Heart left ventricle (tissue), 16 donors: Measurements from ENCODE around the gene LCN1. TPM values are rescaled to one million over a fixed set of nuclear protein-coding genes. Genes with fewer than 3 reads are reported as not detected.
A peak's percentile ranks its signal among the peaks of the same experiment; 100 is the strongest.

Experiments used
- ATAC-seq, 4 donors: fragments of 200-7000 bp; cut with Tn5 transposase; one replicate each; pipeline ENCODE4 v1.9.1; 2020 to 2022; ENCODE audit warnings: moderate library complexity in 4 of 4, mild to moderate bottlenecking in 3 of 4, moderate number of reproducible peaks in 1 of 4
- DNase-seq, 5 donors: peaks; one replicate each; pipeline ENCODE4 v3.0.0-alpha.2; 2020
- H3K27ac ChIP-seq, 12 donors: fragments of 200-600 bp; sonication (generic) in 4 of 12; one replicate each; pipeline versions ENCODE4 v1.5.0 to v1.8.0; 2016 to 2022; ENCODE audit warnings: mild to moderate bottlenecking in 2 of 12
- H3K27me3 ChIP-seq, 9 donors: fragments of 200-600 bp; sonication (generic) in 2 of 9; one replicate each; pipeline versions ENCODE4 v1.5.1 to v1.8.0; 2016 to 2022; ENCODE audit warnings: mild to moderate bottlenecking in 3 of 9
- H3K36me3 ChIP-seq, 9 donors: fragments of 200-600 bp; sonication (generic) in 2 of 9; one replicate each; pipeline versions ENCODE4 v1.5.0 to v1.8.0; 2018 to 2022; ENCODE audit warnings: mild to moderate bottlenecking in 2 of 9
- H3K4me1 ChIP-seq, 12 donors: fragments of 200-600 bp; sonication (generic) in 4 of 12; one replicate each; pipeline versions ENCODE4 v1.5.0 to v1.8.0; 2016 to 2022; ENCODE audit warnings: mild to moderate bottlenecking in 3 of 12
- H3K4me3 ChIP-seq, 12 donors: fragments of 200-600 bp; sonication (generic) in 4 of 12; one replicate each; pipeline versions ENCODE4 v1.5.0 to v1.8.0; 2017 to 2022; ENCODE audit warnings: mild to moderate bottlenecking in 9 of 12, moderate library complexity in 4 of 12
- H3K9me3 ChIP-seq, 12 donors: fragments of 200-600 bp; sonication (generic) in 4 of 12; one replicate each; pipeline versions ENCODE4 v1.5.0 to v1.8.0; 2016 to 2022; ENCODE audit warnings: mild to moderate bottlenecking in 1 of 12
- POLR2A ChIP-seq, 2 donors: fragments of 450-650 bp; IDR thresholded peaks; one replicate each; pipeline ENCODE4 v1.6.1; 2017; ENCODE audit warnings: antibody characterized with exemption in 2 of 2, mild to moderate bottlenecking in 2 of 2, moderate library complexity in 2 of 2
- WGBS, 4 donors: extraction: QIAGEN DNeasy Blood & Tissue Kit in 2 of 4; methylation state at CpG; one replicate each; pipeline versions ENCODE4 v1.1.5 to v1.1.7; 2013 to 2018; 5-methylcytosine and 5-hydroxymethylcytosine counted together
- intact Hi-C, 10 donors: fragments of 100-400 bp; cut with DNase I; formaldehyde crosslinking; loops; one replicate each; pipeline versions ENCODE4 v1.11.1 to v1.14.2; 2022
- long read RNA-seq, 3 donors: library from polyadenylated mRNA; unstranded; transcript quantifications; one replicate each; pipeline ENCODE4 v2.0.0, GENCODE V29; 2020 to 2021
- polyA plus RNA-seq, 2 donors: library from polyadenylated mRNA; stranded (reverse); fragments of 200-250 nt; gene quantifications; one replicate each; pipeline ENCODE4 v1.2.3, GENCODE V29; 2013
- total RNA-seq, 9 donors: library from RNA; depleted of rRNA in 2 of 9; stranded (reverse); fragments of >200 nt in 2 of 9; fragmentation: NEBNext Ultra II Directional in 3 of 9; extraction: Animal tissue kit (Norgen Biotek cat#: 25700) in 3 of 9; gene quantifications; one replicate each; pipeline versions ENCODE4 v1.1.0 to v1.2.4, GENCODE V29; 2016 to 2023
- TF ChIP-seq, protein P1 (sequence below), 12 donors: fragments of 200-600 bp; sonication (generic) in 4 of 12; IDR thresholded peaks; one replicate each; pipeline versions ENCODE4 v1.5.0 to v1.8.0; 2018 to 2022; ENCODE audit warnings: antibody characterized with exemption in 12 of 12, mild to moderate bottlenecking in 5 of 12
- donor health status: ischemic (EF 13 %, LVEDD 7.1; RV severe dilation, severe dysfunction).
- donor health status: healthy with polysubstance abuse.
- donor health status: DM: no; HTN: yes; CAD: no.
- donor health status: DM: no; HTN: no; CAD: no.
- donor health status: ischemic (EF 25% LVEDD 6.9; RV normal size, moderate dysfunction).
- donor health status: ischemic (EF 25% LVEDD 5.7; RV mildly dilated, moderate dysfunction).
- donor health status: healthy.
- donor health status: DM: yes; HTN: yes; CAD: no.
- donor health status: ischemic (EF 35%, LVEDD 5.7; RV mildly dilated, moderate dysfunction).
- donor health status: nonischemic (EF 11% LVEDD 7.7; RV severe dilation, severe dysfunction).
- donor health status: DM: yes; HTN: yes; CAD: no.
- donor health status: PGD.
- donor health status: ischemic (EF 29% LVEDD 5.4; RV normal size, mild dysfunction).
- donor health status: nonischemic (EF 23%, LVEDD 6.1; RV moderate dilation, normal function).

LCN1 gene
- under 1 TPM in 2 of 9 donors, not detected in 7; 0.33 to 0.37 TPM for total RNA-seq
- under 1 TPM in 1 of 2 donors, not detected in 1; 0.50 TPM for polyA plus RNA-seq
- long read RNA-seq, donor 1, result 0 reads
- long read RNA-seq, donor 2, result 0 reads
- long read RNA-seq, donor 3, result 0 reads

- Histone ChIP-seq H3K27me3 (peaks cover 0 to 25% (median 3%) of the 10 kb centered on the region in 9 donors), H3K27ac (no peak within 1 kb of the TSS), H3K36me3 (no peaks in the 10 kb centered on the region), H3K4me1 (no peaks in the 10 kb centered on the region), H3K9me3 (no peaks in the 10 kb centered on the region), H3K4me3 (no peak within 1 kb of the TSS)
- TF ChIP-seq, protein P1, sequence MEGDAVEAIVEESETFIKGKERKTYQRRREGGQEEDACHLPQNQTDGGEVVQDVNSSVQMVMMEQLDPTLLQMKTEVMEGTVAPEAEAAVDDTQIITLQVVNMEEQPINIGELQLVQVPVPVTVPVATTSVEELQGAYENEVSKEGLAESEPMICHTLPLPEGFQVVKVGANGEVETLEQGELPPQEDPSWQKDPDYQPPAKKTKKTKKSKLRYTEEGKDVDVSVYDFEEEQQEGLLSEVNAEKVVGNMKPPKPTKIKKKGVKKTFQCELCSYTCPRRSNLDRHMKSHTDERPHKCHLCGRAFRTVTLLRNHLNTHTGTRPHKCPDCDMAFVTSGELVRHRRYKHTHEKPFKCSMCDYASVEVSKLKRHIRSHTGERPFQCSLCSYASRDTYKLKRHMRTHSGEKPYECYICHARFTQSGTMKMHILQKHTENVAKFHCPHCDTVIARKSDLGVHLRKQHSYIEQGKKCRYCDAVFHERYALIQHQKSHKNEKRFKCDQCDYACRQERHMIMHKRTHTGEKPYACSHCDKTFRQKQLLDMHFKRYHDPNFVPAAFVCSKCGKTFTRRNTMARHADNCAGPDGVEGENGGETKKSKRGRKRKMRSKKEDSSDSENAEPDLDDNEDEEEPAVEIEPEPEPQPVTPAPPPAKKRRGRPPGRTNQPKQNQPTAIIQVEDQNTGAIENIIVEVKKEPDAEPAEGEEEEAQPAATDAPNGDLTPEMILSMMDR (IDR thresholded peaks at IDR 0.05), result no peak
- no peak for TF ChIP-seq POLR2A (IDR thresholded peaks at IDR 0.05)
- intact Hi-C loops, result no loop called here
- 85 to 86% (median 86%) methylated on average over 11 to 18 of the region's 18 CpGs for WGBS, 4 donors
- no peak for ATAC-seq
- DNase-seq, result peak in 1 of 5 donors; percentile 54
These were observed at the start of gene LCN1 for GRCh38 chr9:135520916-135521607. TSS of gene LCN1 (plus strand) at chr9:135521440. CDS start at chr9:135521498, 58 bp downstream.

DNA sequence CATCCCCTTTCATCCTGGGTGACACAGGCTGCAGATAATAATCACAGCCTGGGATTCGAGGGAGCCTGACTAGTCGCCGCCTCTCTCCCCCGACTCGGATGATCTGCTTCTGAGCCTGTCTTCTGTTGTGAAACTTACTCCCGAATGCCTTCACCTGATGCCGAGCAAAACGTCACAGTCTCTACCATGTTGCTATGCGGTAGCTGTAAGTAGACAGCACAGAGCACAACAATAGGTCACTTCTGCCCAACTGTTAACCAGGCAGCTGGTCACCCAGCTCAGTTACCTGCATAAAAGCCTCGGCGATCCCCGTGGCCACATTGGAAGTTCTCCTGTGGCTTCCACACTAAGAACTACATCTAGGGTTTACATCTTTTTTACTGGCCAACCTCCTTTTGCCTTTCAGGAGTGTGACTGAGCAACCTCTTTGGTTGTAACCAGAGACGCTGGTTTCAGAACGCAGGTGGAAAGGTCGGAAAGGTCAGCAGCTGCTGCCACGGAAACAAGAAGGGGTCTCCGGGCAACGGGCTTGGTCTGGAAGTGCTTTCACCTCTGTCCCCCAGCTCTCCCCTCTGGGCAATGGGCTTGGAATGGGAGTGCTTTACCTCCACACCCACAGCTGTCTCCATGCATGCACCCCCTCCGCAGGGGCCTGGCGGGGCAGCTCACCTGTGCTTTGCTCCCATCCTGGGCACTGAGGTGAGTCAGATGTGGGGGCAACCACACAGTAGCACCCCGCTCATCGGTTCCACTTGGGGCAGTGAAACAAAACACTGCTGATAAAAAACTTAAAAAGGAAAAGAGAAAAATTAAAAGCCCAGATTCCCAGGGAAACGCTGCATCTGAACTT is 49.2 kb upstream of the LCN1 start:
- H3K9me3 ChIP-seq, result no peaks in the 10 kb centered on the region
- H3K4me3 ChIP-seq, result no peak overlapping the region
- intact Hi-C loops, result no loop called here
- 74 to 78% (median 74%) methylated on average over 22 to 23 of the region's 23 CpGs for WGBS, 4 donors
- peaks cover 0 to 14% (median 0%) of the 10 kb centered on the region in 12 donors for H3K4me1 ChIP-seq
- H3K36me3 ChIP-seq, result no peaks in the 10 kb centered on the region
- DNase-seq (no peak), ATAC-seq (no peak)
- no peak for TF ChIP-seq POLR2A (IDR thresholded peaks at IDR 0.05)
- TF ChIP-seq, protein P1 (IDR thresholded peaks at IDR 0.05), result no peak
- H3K27me3 ChIP-seq, result peaks cover 0 to 23% (median 0%) of the 10 kb centered on the region in 9 donors
- no peak overlapping the region for H3K27ac ChIP-seq

DNA sequence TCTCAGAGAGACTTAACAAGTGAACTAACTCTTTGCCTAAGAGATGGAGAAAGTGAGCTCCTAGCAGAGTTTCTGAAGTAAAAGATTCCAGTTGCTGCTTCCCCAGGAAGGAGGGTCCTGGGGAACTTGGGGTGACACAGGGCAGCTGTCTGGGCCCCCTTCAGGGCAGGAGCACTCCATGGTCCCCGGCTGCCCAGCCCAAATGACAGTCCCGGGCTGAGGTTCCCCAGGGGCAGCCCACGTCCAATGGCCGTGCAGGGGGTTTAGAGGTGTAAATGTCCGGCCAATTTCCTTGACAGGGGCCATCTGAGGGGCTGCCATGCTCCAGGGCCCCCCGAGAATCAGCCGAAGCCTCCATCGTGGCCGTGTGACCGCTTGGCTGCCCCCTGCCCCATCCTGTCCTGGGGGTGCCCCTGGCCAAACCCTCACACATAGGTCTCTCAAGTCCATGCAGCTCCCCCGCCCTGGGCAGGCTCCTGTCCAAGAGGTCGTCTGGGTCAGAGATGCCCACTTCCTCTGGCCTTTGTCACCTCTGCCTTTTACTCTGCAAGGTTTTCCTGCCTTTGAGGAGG is 47.2 kb upstream of the LCN1 start:
- intact Hi-C loops, result no loop called here
- peaks cover 0 to 7% (median 0%) of the 10 kb centered on the region in 9 donors for H3K27me3 ChIP-seq
- H3K4me1 ChIP-seq, result peaks cover 0 to 12% (median 7%) of the 10 kb centered on the region in 12 donors
- DNase-seq (no peak), ATAC-seq (no peak)
- 71 to 80% (median 75%) methylated on average over 7 to 12 of the region's 12 CpGs for WGBS, 4 donors
- H3K36me3 ChIP-seq, result no peaks in the 10 kb centered on the region
- no peaks in the 10 kb centered on the region for H3K9me3 ChIP-seq
- no peak for TF ChIP-seq POLR2A (IDR thresholded peaks at IDR 0.05)
- TF ChIP-seq, protein P1 (IDR thresholded peaks at IDR 0.05), result no peak
- H3K4me3 ChIP-seq, result no peak overlapping the region
- H3K27ac ChIP-seq, result no peak overlapping the region
